Measurements from ENCODE around the gene KRTAP10-1. TPM values are rescaled to one million over a fixed set of nuclear protein-coding genes. Genes with fewer than 3 reads are reported as not detected.

Gene KRTAP10-1
- total and polyA plus RNA-seq, 2 experiments from 2014 or later, result not detected

DNA sequence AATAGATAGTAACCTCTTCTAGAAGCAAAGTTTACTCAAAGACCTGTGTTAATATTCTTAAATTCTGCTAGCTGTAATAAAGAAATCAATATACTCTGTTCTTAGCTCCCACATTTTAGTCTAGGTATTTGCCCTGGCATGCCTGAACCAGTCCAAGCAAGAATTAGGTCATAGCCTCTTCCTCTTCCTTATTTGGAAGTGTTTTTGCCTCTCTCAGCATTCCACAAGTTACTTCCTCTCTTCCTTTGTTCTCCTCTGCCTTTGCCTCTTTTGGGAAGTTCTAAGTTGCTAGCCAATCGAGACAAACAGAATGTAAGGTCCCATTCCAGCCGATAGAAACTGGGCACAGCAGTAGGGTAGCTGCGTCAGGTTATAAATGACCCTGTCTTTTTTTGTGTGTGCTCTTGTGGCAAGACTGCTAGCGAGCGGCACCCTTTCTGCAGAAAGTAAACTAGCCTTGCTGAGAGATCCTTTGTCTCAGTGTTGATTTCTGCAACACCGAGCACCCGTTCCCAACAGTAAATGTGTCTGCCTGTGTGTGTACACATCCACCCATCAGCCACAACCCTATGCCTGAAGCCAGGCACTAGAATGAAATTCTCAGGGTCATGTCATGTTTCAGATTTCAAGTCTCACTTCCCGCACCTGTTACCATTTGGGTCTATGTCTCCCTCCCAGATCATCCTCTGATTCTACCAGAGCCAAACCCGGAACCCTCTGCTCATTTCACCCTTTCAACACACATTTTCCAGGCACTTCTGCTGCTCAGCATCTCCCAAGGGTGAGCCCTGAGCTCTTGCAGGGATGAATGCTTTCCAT lies 47.2 kb downstream of the KRTAP10-1 start:
- Histone ChIP-seq H3K27me3 (no peaks in the 10 kb centered on the region), H3K9me3 (ENCODE audit: low read depth) (no peaks in the 10 kb centered on the region), H3K36me3 (no peaks in the 10 kb centered on the region), H3K4me1 (ENCODE audit: low read depth) (peaks cover 30% of the 10 kb centered on the region), H3K27ac (no peak overlapping the region), H3K4me3 (no peak overlapping the region)
- no peak for TF ChIP-seq CTCF (IDR thresholded peaks at IDR 0.05; ENCODE audit: low read depth, low read length)
- no peak for DNase-seq (ENCODE audit: low read depth in 1 of 2, low spot score in 1 of 2)

DNA sequence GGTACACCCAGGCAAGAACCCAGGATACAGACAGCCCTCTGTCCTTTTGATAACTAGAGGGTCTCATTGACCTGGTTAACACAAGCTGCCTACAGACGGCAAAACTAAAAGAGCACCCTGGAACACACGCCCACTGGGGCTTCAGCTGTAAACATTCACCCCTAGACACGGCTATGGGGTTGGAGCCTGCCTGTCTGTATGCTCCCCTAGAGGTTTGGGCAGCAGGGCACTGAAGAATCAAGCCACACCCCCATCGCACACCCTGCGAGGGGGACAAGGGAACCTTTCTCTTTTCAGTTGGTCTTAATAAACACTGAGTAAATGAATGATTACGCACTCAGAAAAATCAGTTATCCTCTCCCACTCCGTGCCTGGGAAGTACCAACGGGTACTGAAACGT lies 49.2 kb downstream of the KRTAP10-1 start:
- no peaks in the 10 kb centered on the region for H3K27me3 ChIP-seq
- H3K4me3 ChIP-seq, result no peak overlapping the region
- peaks cover 10% of the 10 kb centered on the region for H3K4me1 ChIP-seq (ENCODE audit: low read depth)
- TF ChIP-seq CTCF (IDR thresholded peaks at IDR 0.05; ENCODE audit: low read depth, low read length), result no peak
- no peaks in the 10 kb centered on the region for H3K9me3 ChIP-seq (ENCODE audit: low read depth)
- H3K27ac ChIP-seq, result no peak overlapping the region
- no peaks in the 10 kb centered on the region for H3K36me3 ChIP-seq
- DNase-seq (ENCODE audit: low read depth in 1 of 2, low spot score in 1 of 2), result no peak

GRCh38 chr21:44490405-44490804 lies 49.6 kb downstream of the KRTAP10-1 start:
- no peak for TF ChIP-seq CTCF (IDR thresholded peaks at IDR 0.05; ENCODE audit: low read depth, low read length)
- DNase-seq (ENCODE audit: low read depth in 1 of 2, low spot score in 1 of 2), result no peak
- Histone ChIP-seq H3K27ac (no peak overlapping the region), H3K27me3 (no peaks in the 10 kb centered on the region), H3K9me3 (ENCODE audit: low read depth) (no peaks in the 10 kb centered on the region), H3K4me3 (no peak overlapping the region), H3K4me1 (ENCODE audit: low read depth) (peaks cover 9% of the 10 kb centered on the region), H3K36me3 (no peaks in the 10 kb centered on the region)

GRCh38 chr21:44489962-44490361 lies 50.0 kb downstream of the KRTAP10-1 start:
- H3K4me1 ChIP-seq (ENCODE audit: low read depth), result peaks cover 6% of the 10 kb centered on the region
- peak; percentile 8 for TF ChIP-seq CTCF (IDR thresholded peaks at IDR 0.05; ENCODE audit: low read depth, low read length)
- H3K4me3 ChIP-seq, result no peak overlapping the region
- H3K27me3 ChIP-seq, result no peaks in the 10 kb centered on the region
- H3K9me3 ChIP-seq (ENCODE audit: low read depth), result no peaks in the 10 kb centered on the region
- no peak for DNase-seq (ENCODE audit: low read depth in 1 of 2, low spot score in 1 of 2)
- H3K36me3 ChIP-seq, result no peaks in the 10 kb centered on the region
- no peak overlapping the region for H3K27ac ChIP-seq

Other genes with a start within 250 kb of the KRTAP10-1 start
- 197 and 213 TPM in 2 replicates for gene PFKL, start 240.1 kb downstream of the KRTAP10-1 start, total RNA-seq
- 204 and 281 TPM in 2 replicates for gene PFKL, start 240.1 kb downstream of the KRTAP10-1 start, polyA plus RNA-seq
- 40.9 and 46.7 TPM in 2 replicates for gene CFAP410, start 200.8 kb downstream of the KRTAP10-1 start, total RNA-seq
- 34.0 and 37.1 TPM in 2 replicates for gene CFAP410, start 200.8 kb downstream of the KRTAP10-1 start, polyA plus RNA-seq
- not detected in 2 replicates for gene TRPM2, start 186.6 kb downstream of the KRTAP10-1 start, total RNA-seq
- gene TRPM2, start 186.6 kb downstream of the KRTAP10-1 start, polyA plus RNA-seq, result not detected in 2 replicates
- 5.9 and 9.5 TPM in 2 replicates for gene LRRC3, start 84.7 kb downstream of the KRTAP10-1 start, total RNA-seq
- gene LRRC3, start 84.7 kb downstream of the KRTAP10-1 start, polyA plus RNA-seq, result 3.3 and 4.1 TPM in 2 replicates
- not detected in 2 replicates for gene KRTAP10-2, start 11.3 kb upstream of the KRTAP10-1 start, total RNA-seq
- 0.55 TPM in 1 of 2 replicates, not detected in the other for gene KRTAP10-2, start 11.3 kb upstream of the KRTAP10-1 start, polyA plus RNA-seq
- gene KRTAP10-3, start 18.6 kb upstream of the KRTAP10-1 start, total RNA-seq, result not detected in 2 replicates
- gene KRTAP10-3, start 18.6 kb upstream of the KRTAP10-1 start, polyA plus RNA-seq, result not detected in 2 replicates
- gene KRTAP10-4, start 33.5 kb upstream of the KRTAP10-1 start, total RNA-seq, result not detected in 2 replicates
- 0.16 TPM in 1 of 2 replicates, not detected in the other for gene KRTAP10-4, start 33.5 kb upstream of the KRTAP10-1 start, polyA plus RNA-seq
- gene KRTAP10-5, start 40.4 kb upstream of the KRTAP10-1 start, total RNA-seq, result not detected in 2 replicates
- gene KRTAP10-5, start 40.4 kb upstream of the KRTAP10-1 start, polyA plus RNA-seq, result not detected in 2 replicates
- not detected in 2 replicates for gene KRTAP10-6, start 52.3 kb upstream of the KRTAP10-1 start, total RNA-seq
- 0.29 TPM in 1 of 2 replicates, not detected in the other for gene KRTAP10-6, start 52.3 kb upstream of the KRTAP10-1 start, polyA plus RNA-seq
- gene KRTAP10-7, start 60.4 kb upstream of the KRTAP10-1 start, total RNA-seq, result not detected in 2 replicates
- gene KRTAP10-7, start 60.4 kb upstream of the KRTAP10-1 start, polyA plus RNA-seq, result not detected in 2 replicates
- gene KRTAP10-8, start 71.9 kb upstream of the KRTAP10-1 start, total RNA-seq, result not detected in 2 replicates
- not detected in 2 replicates for gene KRTAP10-8, start 71.9 kb upstream of the KRTAP10-1 start, polyA plus RNA-seq
- gene KRTAP10-9, start 86.9 kb upstream of the KRTAP10-1 start, total RNA-seq, result not detected in 2 replicates
- gene KRTAP10-9, start 86.9 kb upstream of the KRTAP10-1 start, polyA plus RNA-seq, result not detected in 2 replicates
- not detected in 2 replicates for gene KRTAP10-10, start 97.2 kb upstream of the KRTAP10-1 start, total RNA-seq
- not detected in 2 replicates for gene KRTAP10-10, start 97.2 kb upstream of the KRTAP10-1 start, polyA plus RNA-seq
- not detected in 2 replicates for gene KRTAP10-11, start 106.2 kb upstream of the KRTAP10-1 start, total RNA-seq
- gene KRTAP10-11, start 106.2 kb upstream of the KRTAP10-1 start, polyA plus RNA-seq, result not detected in 2 replicates
- gene KRTAP12-4, start 114.5 kb upstream of the KRTAP10-1 start, total RNA-seq, result not detected in 2 replicates
- gene KRTAP12-4, start 114.5 kb upstream of the KRTAP10-1 start, polyA plus RNA-seq, result not detected in 2 replicates
- not detected in 2 replicates for gene KRTAP12-3, start 117.7 kb upstream of the KRTAP10-1 start, total RNA-seq
- gene KRTAP12-3, start 117.7 kb upstream of the KRTAP10-1 start, polyA plus RNA-seq, result not detected in 2 replicates
- not detected in 2 replicates for gene KRTAP12-2, start 126.7 kb upstream of the KRTAP10-1 start, total RNA-seq
- not detected in 2 replicates for gene KRTAP12-2, start 126.7 kb upstream of the KRTAP10-1 start, polyA plus RNA-seq
- gene KRTAP12-1, start 142.0 kb upstream of the KRTAP10-1 start, total RNA-seq, result not detected in 2 replicates
- gene KRTAP12-1, start 142.0 kb upstream of the KRTAP10-1 start, polyA plus RNA-seq, result not detected in 2 replicates
- not detected in 2 replicates for gene KRTAP10-12, start 157.0 kb upstream of the KRTAP10-1 start, total RNA-seq
- not detected in 2 replicates for gene KRTAP10-12, start 157.0 kb upstream of the KRTAP10-1 start, polyA plus RNA-seq
- gene TSPEAR, start 171.4 kb upstream of the KRTAP10-1 start, total RNA-seq, result 2.8 and 3.2 TPM in 2 replicates
- gene TSPEAR, start 171.4 kb upstream of the KRTAP10-1 start, polyA plus RNA-seq, result 3.4 and 5.3 TPM in 2 replicates